Smooth muscle cell (in vitro differentiated cells): ENCODE results near the gene CSNK1E. TPM values are rescaled to one million over a fixed set of nuclear protein-coding genes. Genes with fewer than 3 reads are reported as not detected.

Source experiments
- DNase-seq: peaks from one replicate; lab custom pipeline; 2025; ENCODE audit not compliant: unreplicated experiment; lab: John Stamatoyannopoulos, UW
- H2AFZ ChIP-seq: fragments of 200-600 bp; sonication (generic); 2 replicates; pipeline ENCODE4 v1.6.0; 2016; ENCODE audit warnings: antibody characterized with exemption, low read depth, mild to moderate bottlenecking
- H3F3A ChIP-seq: fragments of 200-600 bp; sonication (generic); 2 replicates; pipeline ENCODE4 v1.6.0; 2017; ENCODE audit warnings: antibody characterized with exemption, low read depth
- H3K27ac ChIP-seq: fragments of 200-600 bp; sonication (generic); 2 replicates; pipeline ENCODE4 v1.5.1; 2016; ENCODE audit warnings: low read depth, mild to moderate bottlenecking
- H3K27me3 ChIP-seq: fragments of 200-600 bp; sonication (generic); 2 replicates; pipeline ENCODE4 v1.6.1; 2016; ENCODE audit warnings: low read depth, mild to moderate bottlenecking
- H3K36me3 ChIP-seq: fragments of 200-600 bp; sonication (generic); 2 replicates; pipeline ENCODE4 v1.5.1; 2016; ENCODE audit warnings: low read depth
- H3K4me1 ChIP-seq: fragments of 200-600 bp; sonication (generic); 2 replicates; pipeline ENCODE4 v1.5.1; 2016; ENCODE audit warnings: low read depth
- H3K4me2 ChIP-seq: fragments of 200-600 bp; sonication (generic); 2 replicates; pipeline ENCODE4 v1.6.0; 2016; ENCODE audit warnings: mild to moderate bottlenecking
- H3K4me3 ChIP-seq: fragments of 200-600 bp; sonication (generic); 2 replicates; pipeline ENCODE4 v1.5.1; 2016; ENCODE audit warnings: mild to moderate bottlenecking
- H3K79me2 ChIP-seq: fragments of 200-600 bp; sonication (generic); 2 replicates; pipeline ENCODE4 v1.6.0; 2016; ENCODE audit warnings: low read depth, mild to moderate bottlenecking
- H3K9ac ChIP-seq: fragments of 200-600 bp; sonication (generic); 2 replicates; pipeline ENCODE4 v1.6.0; 2016; ENCODE audit warnings: low read depth
- H3K9me3 ChIP-seq: fragments of 200-600 bp; sonication (generic); replicated peaks from 2 replicates; pipeline ENCODE4 v1.5.1; 2016; ENCODE audit warnings: low read depth
- H4K20me1 ChIP-seq: fragments of 200-600 bp; sonication (generic); 2 replicates; pipeline ENCODE4 v1.6.0; 2016; ENCODE audit warnings: low read depth
- CTCF ChIP-seq: fragments of 200-600 bp; sonication (generic); IDR thresholded peaks from 2 replicates; pipeline ENCODE4 v1.5.1; 2017; ENCODE audit warnings: borderline replicate concordance, mild to moderate bottlenecking, antibody characterized with exemption; ENCODE audit not compliant: insufficient read depth, poor library complexity, severe bottlenecking
- WGBS: methylation state at CpG from one replicate; pipeline ENCODE4 v1.1.7; 2016; ENCODE audit warnings: low lambda C conversion rate; 5-methylcytosine and 5-hydroxymethylcytosine counted together
- polyA plus RNA-seq: library from polyadenylated mRNA; unstranded; fragments of >200 nt; fragmentation: Nextera tagmentation; extraction: Ambion mirVana; gene quantifications from 2 replicates; pipeline ENCODE4 v1.2.1, GENCODE V29; 2016
- total RNA-seq: library from RNA; depleted of rRNA; stranded (reverse); fragments of >200 nt; gene quantifications from 2 replicates; pipeline ENCODE4 v1.2.3, GENCODE V29; 2014

The CSNK1E gene
- total and polyA plus RNA-seq, 2 experiments from 2014 or later = 94.7 to 154 TPM

GRCh38 chr22:38318792-38319773 lies 1.9 kb upstream of the CSNK1E start:
- no peak for DNase-seq
- Histone ChIP-seq H3K4me2 (peak overlapping the region; percentile 85), H4K20me1 (peaks cover 24% of the 10 kb centered on the region), H3K9ac (peak overlapping the region; percentile 82), H2AFZ (no peak overlapping the region), H3K4me3 (no peak overlapping the region), H3K79me2 (peaks cover 29% of the 10 kb centered on the region), H3K36me3 (no peaks in the 10 kb centered on the region), H3F3A (peaks cover 23% of the 10 kb centered on the region), H3K27me3 (no peaks in the 10 kb centered on the region), H3K9me3 (no peaks in the 10 kb centered on the region), H3K27ac (peak overlapping the region; percentile 93), H3K4me1 (peaks cover 34% of the 10 kb centered on the region)
- 72% methylated on average over 14 of the region's 14 CpGs for WGBS
- TF ChIP-seq CTCF = no peak

- Histone ChIP-seq H3F3A (peaks cover 24% of the 10 kb centered on the region), H2AFZ (no peak overlapping the region), H3K9ac (peak overlapping the region; percentile 82), H3K79me2 (peaks cover 39% of the 10 kb centered on the region), H3K4me3 (peak overlapping the region; percentile 48), H3K36me3 (no peaks in the 10 kb centered on the region), H3K4me2 (peak overlapping the region; percentile 85), H3K27ac (peak overlapping the region; percentile 93), H4K20me1 (peaks cover 34% of the 10 kb centered on the region), H3K9me3 (no peaks in the 10 kb centered on the region), H3K4me1 (peaks cover 39% of the 10 kb centered on the region), H3K27me3 (no peaks in the 10 kb centered on the region)
- peak; percentile 21 for DNase-seq
- WGBS = 9% methylated on average over 18 of the region's 18 CpGs
- TF ChIP-seq CTCF = no peak
Observed at GRCh38 chr22:38317995-38318715, 922 bp upstream of the CSNK1E start.

- Histone ChIP-seq H3K27ac (peak overlapping the region; percentile 98), H3F3A (peaks cover 31% of the 10 kb centered on the region), H3K4me3 (peak overlapping the region; percentile 100), H3K36me3 (no peaks in the 10 kb centered on the region), H3K9ac (peak overlapping the region; percentile 99), H2AFZ (no peak overlapping the region), H3K79me2 (peaks cover 55% of the 10 kb centered on the region), H3K4me1 (peaks cover 39% of the 10 kb centered on the region), H3K27me3 (no peaks in the 10 kb centered on the region), H4K20me1 (peaks cover 50% of the 10 kb centered on the region), H3K4me2 (peak overlapping the region; percentile 100), H3K9me3 (no peaks in the 10 kb centered on the region)
- peak; percentile 53 for DNase-seq
- TF ChIP-seq CTCF = no peak
- 2% methylated on average over 30 of the region's 52 CpGs for WGBS
Observed at GRCh38 chr22:38316364-38317121, 690 bp downstream of the CSNK1E start.
